Lung microvascular endothelial cell (primary cell): ENCODE results near the gene NR2F6. TPM values are rescaled to one million over a fixed set of nuclear protein-coding genes. Genes with fewer than 3 reads are reported as not detected.

Source experiments
- DNase-seq, 2 donors: peaks; one replicate each; pipeline versions ENCODE4 v3.0.0 to v3.0.0-alpha.2; 2010; ENCODE audit warnings: low read depth in 2 of 2
- total RNA-seq: library from RNA; depleted of rRNA; stranded (reverse); fragments of >200 nt; gene quantifications from 2 replicates; pipeline ENCODE4 v1.2.1, GENCODE V29; 2014

Gene NR2F6
- total RNA-seq, 1 donor from 2014 or later, result 38.5 TPM

DNA sequence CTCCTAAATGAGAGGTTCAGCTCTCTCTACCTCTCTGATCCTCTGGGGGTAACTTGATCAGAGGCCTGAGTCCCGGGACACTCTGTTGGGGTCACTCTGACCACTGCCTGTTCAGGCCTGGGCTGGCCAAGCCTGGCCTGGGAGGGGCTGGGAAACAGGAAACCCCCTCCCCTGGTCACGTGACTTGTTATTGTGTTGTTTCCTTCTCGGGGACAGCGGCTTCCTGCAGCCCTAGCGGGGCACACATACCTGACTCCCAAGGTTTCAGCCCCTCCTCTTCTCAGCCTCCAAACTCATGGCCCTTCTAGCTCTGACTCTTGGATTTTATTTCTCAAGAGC lies 18.9 kb upstream of the NR2F6 start, which contains the start of gene USHBP1:
Gene USHBP1 (minus strand): TSS at position 105 of the 339 bp plus-strand sequence. CDS start 446 bp downstream, outside the sequence.
- DNase-seq, result peak; percentile 73 to 94

DNA sequence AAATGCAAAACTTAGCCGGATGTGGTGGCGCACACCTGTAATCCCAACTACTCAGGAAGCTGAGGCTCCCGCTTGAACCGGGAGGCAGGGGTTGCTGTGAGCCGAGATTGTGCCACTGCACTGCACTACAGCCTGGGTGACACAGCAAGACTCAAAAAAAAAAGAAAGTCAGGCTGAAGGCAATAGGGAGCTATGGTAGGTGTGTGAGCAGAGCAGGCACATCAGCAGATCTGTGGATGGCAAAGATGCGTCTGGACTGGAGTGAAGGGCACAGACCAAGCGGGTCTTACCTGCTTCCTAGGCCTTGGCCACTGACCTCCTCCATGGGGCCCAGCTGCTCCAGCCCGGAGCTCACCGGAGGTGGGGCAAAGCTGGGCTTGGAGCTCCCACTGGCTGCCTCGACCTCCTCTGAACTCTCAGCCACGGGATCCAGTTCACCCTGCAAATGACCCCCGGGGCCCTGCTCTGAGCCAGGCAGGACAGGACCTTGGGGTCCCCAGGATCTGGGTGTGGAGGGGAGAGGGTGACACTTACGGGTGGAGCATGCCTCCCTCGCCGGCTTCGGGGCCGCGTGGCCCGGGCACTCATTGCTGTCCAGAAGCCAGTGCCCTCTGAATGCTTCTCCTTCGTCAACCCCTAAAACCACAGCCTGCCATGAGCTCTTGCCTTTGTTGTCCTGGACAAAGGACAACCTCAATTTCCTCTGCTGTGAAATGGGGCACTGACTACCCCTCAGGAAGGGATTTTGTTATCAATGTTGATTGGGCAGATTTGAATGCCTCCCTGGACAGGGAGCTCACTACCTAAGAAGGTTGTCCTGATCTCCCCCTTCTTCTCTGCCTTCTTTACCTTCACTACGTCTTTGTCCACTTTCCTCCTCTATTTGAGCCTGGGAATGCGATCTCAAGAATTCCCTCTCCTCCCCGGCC lies 18.3 kb upstream of the NR2F6 start:
- DNase-seq, result peak in 1 of 2 donors; percentile 22

DNA sequence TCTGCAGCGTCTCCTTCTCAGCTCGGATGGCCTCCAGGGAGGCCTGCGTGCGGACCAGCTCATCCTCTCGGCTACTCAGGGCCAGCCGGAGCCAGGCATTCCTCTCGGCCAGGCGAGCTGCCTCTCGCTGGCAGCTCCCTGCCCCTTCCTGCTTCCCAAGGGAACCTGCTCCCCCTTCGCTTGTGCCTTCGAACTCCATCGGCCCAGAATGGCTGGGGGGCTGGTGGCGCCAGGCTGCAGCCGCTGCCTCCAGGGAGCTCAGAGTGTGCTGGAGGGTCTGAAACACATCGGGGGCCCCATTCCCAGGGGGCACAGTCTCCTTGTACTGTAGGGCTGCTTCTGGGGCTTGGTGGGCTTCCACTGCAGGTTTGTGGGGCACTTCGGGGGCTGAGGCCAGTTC lies 16.8 kb upstream of the NR2F6 start:
- no peak for DNase-seq

GRCh38 chr19:17260842-17261325 lies 15.2 kb upstream of the NR2F6 start:
- peak; percentile 82 to 88 for DNase-seq

DNA sequence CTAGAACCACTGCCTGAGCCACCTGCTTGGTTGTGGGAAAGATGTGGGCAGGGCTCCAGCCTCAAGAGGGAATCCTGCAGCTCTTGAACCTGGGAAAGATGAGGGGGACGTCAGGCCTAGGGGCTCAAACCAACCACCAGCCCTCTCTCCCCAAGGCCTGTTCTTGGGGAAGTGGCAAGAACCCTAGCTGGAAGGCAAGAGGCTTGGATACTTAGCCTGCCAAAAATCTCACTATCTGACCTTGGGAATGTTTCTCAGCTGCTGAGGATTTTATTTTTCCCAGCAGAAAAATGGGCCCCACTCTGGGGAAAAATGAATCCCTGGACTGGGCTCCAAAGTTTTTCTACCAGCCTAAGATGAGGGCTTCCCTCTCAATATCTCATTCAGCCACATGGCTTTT lies 14.2 kb upstream of the NR2F6 start:
- no peak for DNase-seq

- no peak for DNase-seq
Observed at GRCh38 chr19:17259118-17259780, 13.5 kb upstream of the NR2F6 start.

- DNase-seq, result no peak
Observed at GRCh38 chr19:17256130-17256529, 10.4 kb upstream of the NR2F6 start.

DNA sequence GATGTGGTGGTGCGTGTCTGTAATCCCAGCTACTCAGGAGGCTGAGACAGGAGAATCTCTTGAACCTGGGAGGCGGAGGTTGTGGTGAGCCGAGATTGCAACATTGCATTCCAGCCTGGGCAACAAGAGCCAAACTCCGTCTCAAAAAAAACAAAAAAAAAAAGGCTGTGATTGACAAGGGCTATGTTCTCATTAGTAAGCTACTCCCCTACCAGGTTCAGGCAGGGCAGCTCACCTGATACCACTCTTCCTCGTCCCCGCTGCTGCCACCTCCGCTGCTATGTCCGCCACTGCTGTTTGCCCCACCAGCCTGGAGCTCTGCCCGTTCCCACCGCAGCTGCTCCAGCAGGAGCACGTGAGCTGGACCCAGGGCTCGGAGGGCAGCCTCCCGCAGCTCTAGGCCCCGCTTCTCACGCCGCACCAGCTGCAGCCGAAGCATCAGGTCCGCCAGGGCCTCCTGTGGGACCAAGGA lies 9.5 kb upstream of the NR2F6 start:
- DNase-seq, result no peak

- no peak for DNase-seq
Observed at GRCh38 chr19:17254636-17255035, 8.9 kb upstream of the NR2F6 start.

GRCh38 chr19:17249887-17250548 lies 4.3 kb upstream of the NR2F6 start:
- DNase-seq, result no peak

DNA sequence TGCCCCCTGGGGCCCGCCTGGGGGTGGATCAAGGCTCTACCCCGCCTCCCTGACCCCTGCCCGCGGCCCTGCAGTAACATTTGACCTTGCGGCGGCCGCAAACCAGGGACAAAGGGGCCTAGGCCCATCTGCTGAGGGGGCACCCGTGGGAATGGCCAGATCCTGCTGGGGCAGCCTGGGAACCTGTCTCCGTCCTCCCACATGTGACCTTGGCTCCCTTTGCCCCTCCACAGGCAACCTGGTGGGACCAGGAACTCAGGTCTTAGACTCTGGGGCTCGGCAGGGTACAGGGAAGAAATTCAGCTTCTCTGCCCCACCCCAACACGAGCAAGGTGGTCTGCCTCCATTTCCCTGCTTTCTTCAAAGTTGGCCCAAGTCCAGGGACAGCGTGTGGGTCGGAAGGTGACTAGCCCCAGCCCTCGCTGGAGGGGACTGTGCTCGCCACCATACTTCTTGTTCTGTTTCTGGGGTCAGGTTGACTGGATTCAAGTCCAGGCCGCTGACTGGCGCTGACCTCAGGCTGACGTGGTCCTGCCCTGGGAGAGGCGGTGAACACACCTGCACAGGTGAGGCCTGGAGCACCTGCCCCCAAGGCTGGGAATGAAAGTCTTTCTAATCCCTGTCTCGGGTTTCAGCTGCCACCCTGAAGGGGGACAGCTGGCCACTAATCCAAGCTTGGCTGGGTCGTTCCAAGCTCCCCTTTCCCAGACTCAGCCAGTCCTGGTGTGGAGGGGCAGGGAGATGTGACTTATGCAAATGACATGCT lies 2.5 kb upstream of the NR2F6 start:
- DNase-seq, result no peak

GRCh38 chr19:17246681-17247425 lies 1.1 kb upstream of the NR2F6 start:
- peak in 1 of 2 donors; percentile 40 for DNase-seq

DNA sequence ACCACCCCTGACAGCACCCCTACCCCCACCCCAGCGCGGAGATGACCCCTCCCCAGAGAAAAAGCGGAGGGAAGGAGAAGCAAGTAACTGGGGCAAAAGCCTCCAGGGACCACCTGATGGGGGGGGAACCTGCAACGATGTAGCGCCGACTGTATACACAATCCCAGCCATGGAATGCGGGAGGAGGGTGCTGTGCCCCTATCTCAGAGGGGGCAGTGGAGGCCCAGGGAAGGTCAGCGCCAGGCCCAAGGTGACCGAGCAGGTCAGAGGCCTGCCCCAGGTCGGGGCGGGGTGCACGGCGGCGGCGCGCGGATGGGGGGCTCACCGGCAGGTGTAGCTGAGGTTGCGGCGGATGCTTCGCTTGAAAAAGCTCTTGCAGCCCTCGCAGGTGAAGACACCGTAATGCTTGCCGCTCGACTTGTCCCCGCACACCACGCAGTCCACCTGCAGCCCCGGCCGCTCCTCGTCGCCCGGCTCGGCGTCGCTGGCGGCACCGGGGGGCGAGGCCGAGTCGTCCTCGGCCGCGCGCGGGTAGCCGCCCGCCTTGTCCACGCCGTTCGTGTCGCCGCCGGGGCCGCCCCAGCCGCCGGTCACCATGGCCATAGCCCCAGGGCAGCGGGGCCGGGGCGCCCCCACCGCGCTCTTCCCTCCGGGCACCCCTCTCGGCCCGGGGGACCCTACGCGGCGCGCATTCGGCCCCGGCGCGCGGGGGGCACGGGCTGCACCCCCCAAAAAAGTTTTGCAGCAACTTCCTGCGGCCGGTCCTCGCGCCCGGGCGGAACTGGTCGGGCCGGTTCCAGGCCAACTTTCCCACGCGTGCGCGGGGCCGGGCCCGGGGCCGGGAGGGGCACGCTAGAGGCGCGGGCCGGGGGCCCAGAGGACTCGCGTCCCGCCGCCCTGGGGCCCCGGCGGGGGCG lies 843 bp downstream of the NR2F6 start:
- no peak for DNase-seq

- DNase-seq, result peak in 1 of 2 donors; percentile 29
Observed at GRCh38 chr19:17243830-17244617, 1.7 kb downstream of the NR2F6 start.

DNA sequence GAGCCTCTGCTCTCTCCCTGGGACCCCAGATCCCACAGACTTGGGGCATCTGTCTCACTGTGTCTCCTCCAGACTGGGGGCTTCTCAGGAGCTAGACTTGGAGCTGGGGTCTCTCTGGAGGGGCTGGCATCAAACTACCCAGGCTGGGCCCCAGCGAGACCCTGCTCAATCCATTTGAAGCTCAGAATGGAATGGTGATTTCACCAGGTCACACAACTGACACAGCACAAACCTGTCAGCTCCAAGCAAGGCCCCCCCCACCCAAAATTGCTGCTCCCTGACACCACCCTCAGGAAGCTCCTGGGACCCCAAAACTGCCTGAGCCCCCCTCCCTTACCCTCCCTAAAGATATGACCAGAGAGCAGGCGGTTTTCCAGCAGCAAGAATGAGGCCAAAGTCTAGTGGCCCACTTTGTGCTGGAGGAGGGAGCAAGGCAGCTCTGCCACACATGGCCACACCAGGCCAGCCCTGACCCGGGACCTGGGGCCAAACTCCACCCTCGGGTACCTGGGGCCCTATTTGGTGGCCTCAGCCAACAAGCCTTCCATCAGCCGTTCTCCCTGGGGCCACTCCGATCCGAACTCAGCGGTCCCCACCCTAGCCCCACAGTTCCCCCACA lies 2.4 kb downstream of the NR2F6 start:
- no peak for DNase-seq

GRCh38 chr19:17242431-17243208 lies 3.1 kb downstream of the NR2F6 start:
- no peak for DNase-seq

GRCh38 chr19:17240826-17241399 lies 4.8 kb downstream of the NR2F6 start:
- no peak for DNase-seq
